GM18498 (cell line): Measurements from ENCODE around the gene SHOX.
"Not testable (repeated sequence)": the region's sequence is repeated elsewhere in the genome, so short reads cannot be mapped to it uniquely, and the experiment has no call there.

ENCODE experiments used
- ATAC-seq: cut with Tn5 transposase; IDR thresholded peaks from one replicate; pipeline ENCODE4 v1.9.1; 2021; ENCODE audit warnings: mild to moderate bottlenecking, moderate library complexity; ENCODE audit not compliant: unreplicated experiment

Gene SHOX

GRCh38 chrX:636981-637659 is 6.5 kb downstream of the SHOX start:
- no peak for ATAC-seq

GRCh38 chrX:637660-638481 is 7.3 kb downstream of the SHOX start:
- ATAC-seq, result no peak

GRCh38 chrX:638482-639131 is 8.0 kb downstream of the SHOX start:
- no peak for ATAC-seq

- no peak for ATAC-seq
Measured at GRCh38 chrX:639151-639550, 8.6 kb downstream of the SHOX start.

- ATAC-seq, result no peak
Measured at GRCh38 chrX:640641-641040, 10.1 kb downstream of the SHOX start.

GRCh38 chrX:641671-642435 is 11.3 kb downstream of the SHOX start:
- ATAC-seq, result no peak

GRCh38 chrX:642436-643240 is 12.0 kb downstream of the SHOX start:
- ATAC-seq, result no peak

- no peak for ATAC-seq
Measured at GRCh38 chrX:643241-643595, 12.6 kb downstream of the SHOX start.

- ATAC-seq, result no peak
Measured at GRCh38 chrX:643911-644303, 13.3 kb downstream of the SHOX start.

GRCh38 chrX:644304-645281 is 14.0 kb downstream of the SHOX start:
- ATAC-seq, result no peak

- ATAC-seq, result no peak
Measured at GRCh38 chrX:646228-646495, 15.6 kb downstream of the SHOX start.

- no peak for ATAC-seq
Measured at GRCh38 chrX:646796-647195, 16.2 kb downstream of the SHOX start.

GRCh38 chrX:649166-649565 is 18.6 kb downstream of the SHOX start:
- ATAC-seq, result no peak

GRCh38 chrX:650324-650723 is 19.7 kb downstream of the SHOX start:
- ATAC-seq, result no peak

GRCh38 chrX:650811-651210 is 20.2 kb downstream of the SHOX start:
- ATAC-seq, result no peak

GRCh38 chrX:651922-652321 is 21.3 kb downstream of the SHOX start:
- ATAC-seq, result not testable (repeated sequence)

- ATAC-seq, result no peak
Measured at GRCh38 chrX:652341-652741, 21.8 kb downstream of the SHOX start.

- ATAC-seq, result no peak
Measured at GRCh38 chrX:653306-653705, 22.7 kb downstream of the SHOX start.

GRCh38 chrX:661154-661553 is 30.6 kb downstream of the SHOX start:
- no peak for ATAC-seq

- ATAC-seq, result no peak
Measured at GRCh38 chrX:662126-662525, 31.5 kb downstream of the SHOX start.
